ENCODE measurements around the gene MMEL1. TPM values are rescaled to one million over a fixed set of nuclear protein-coding genes. Genes with fewer than 3 reads are reported as not detected.
A peak's percentile ranks its signal among the peaks of the same experiment; 100 is the strongest.

Gene MMEL1
- total RNA-seq, 2 experiments from 2014 or later = 0.67 to 1.8 TPM

- no peaks in the 10 kb centered on the region for H3K9me3 ChIP-seq (ENCODE audit: control insufficient read depth in 1 of 2, insufficient read depth in 1 of 2, low read length in 2 of 2)
- Mint-ChIP-seq H3K4me3 (peak overlapping the region; percentile 86), H3K36me3 (ENCODE audit: low read depth) (peaks cover 40% of the 10 kb centered on the region), H3K27ac (peak overlapping the region; percentile 98), H3K4me1 (ENCODE audit: low read depth) (peaks cover 38% of the 10 kb centered on the region), H3K9me3 (no peaks in the 10 kb centered on the region), H3K27me3 (no peaks in the 10 kb centered on the region)
- CTCF ChIA-PET = interaction anchor here (1.3 kb wide), 1 partner anchor 27 kb away, joined by 4 read pairs; no protein-coding TSS in a partner anchor
- H3K4me3 ChIP-seq (ENCODE audit: low read length) = no peak overlapping the region
- peaks cover 56% of the 10 kb centered on the region for H3K36me3 ChIP-seq (ENCODE audit: insufficient read depth, low read length)
- no peak for TF ChIP-seq CTCF (IDR thresholded peaks at IDR 0.05)
- H3K27me3 ChIP-seq (ENCODE audit: control insufficient read depth in 1 of 2, insufficient read depth in 2 of 2, low read length in 2 of 2) = no peaks in the 10 kb centered on the region
- POLR2A ChIA-PET = interaction anchor here (0.9 to 5.7 kb wide), 2 partner anchors 27 to 302 kb away, joined by 6 to 133 read pairs; partner anchors contain the start of gene PRXL2B
- H3K27ac ChIP-seq (ENCODE audit: low read depth in 1 of 2, low read length in 2 of 2) = peak overlapping the region in 1 of 2 donors; percentile 96
- no peak for DNase-seq
- H3K4me1 ChIP-seq (ENCODE audit: insufficient read depth, low read length) = peaks cover 68% of the 10 kb centered on the region
- ATAC-seq (ENCODE audit: poor library complexity) = no peak
- intact Hi-C loops (cut with DNase I, micrococcal nuclease) = no loop called here
Measured at GRCh38 chr1:2558420-2558819, 74.4 kb downstream of the MMEL1 start.

GRCh38 chr1:2557482-2558400 lies 75.1 kb downstream of the MMEL1 start:
- intact Hi-C loops (cut with DNase I, micrococcal nuclease) = no loop called here
- ATAC-seq (ENCODE audit: poor library complexity) (no peak), DNase-seq (no peak)
- POLR2A ChIA-PET = interaction anchor here (0.9 to 5.7 kb wide), 5 partner anchors 11 to 363 kb away, joined by 3 to 133 read pairs (median 6); partner anchors contain the start of genes FAAP20 and PRXL2B
- no peak for TF ChIP-seq CTCF (IDR thresholded peaks at IDR 0.05)
- H3K4me1 ChIP-seq (ENCODE audit: insufficient read depth, low read length) = peaks cover 68% of the 10 kb centered on the region
- Mint-ChIP-seq H3K4me3 (peak overlapping the region; percentile 86), H3K27me3 (no peaks in the 10 kb centered on the region), H3K4me1 (ENCODE audit: low read depth) (peaks cover 38% of the 10 kb centered on the region), H3K9me3 (no peaks in the 10 kb centered on the region), H3K27ac (peak overlapping the region; percentile 98), H3K36me3 (ENCODE audit: low read depth) (peaks cover 36% of the 10 kb centered on the region)
- peaks cover 50% of the 10 kb centered on the region for H3K36me3 ChIP-seq (ENCODE audit: insufficient read depth, low read length)
- peak overlapping the region; percentile 96 for H3K27ac ChIP-seq (ENCODE audit: low read depth in 1 of 2, low read length in 2 of 2)
- H3K9me3 ChIP-seq (ENCODE audit: control insufficient read depth in 1 of 2, insufficient read depth in 1 of 2, low read length in 2 of 2) = no peaks in the 10 kb centered on the region
- H3K4me3 ChIP-seq (ENCODE audit: low read length) = peak overlapping the region; percentile 99
- H3K27me3 ChIP-seq (ENCODE audit: control insufficient read depth in 1 of 2, insufficient read depth in 2 of 2, low read length in 2 of 2) = no peaks in the 10 kb centered on the region
- CTCF ChIA-PET = interaction anchor here (1.3 kb wide), 1 partner anchor 27 kb away, joined by 4 read pairs; no protein-coding TSS in a partner anchor

- Mint-ChIP-seq H3K27me3 (no peaks in the 10 kb centered on the region), H3K9me3 (no peaks in the 10 kb centered on the region), H3K27ac (peak overlapping the region; percentile 98), H3K4me3 (peak overlapping the region; percentile 97), H3K36me3 (ENCODE audit: low read depth) (peaks cover 33% of the 10 kb centered on the region), H3K4me1 (ENCODE audit: low read depth) (peaks cover 38% of the 10 kb centered on the region)
- Histone ChIP-seq H3K27me3 (ENCODE audit: control insufficient read depth in 1 of 2, insufficient read depth in 2 of 2, low read length in 2 of 2) (no peaks in the 10 kb centered on the region), H3K36me3 (ENCODE audit: insufficient read depth, low read length) (peaks cover 44% of the 10 kb centered on the region), H3K4me1 (ENCODE audit: insufficient read depth, low read length) (peaks cover 65% of the 10 kb centered on the region), H3K9me3 (ENCODE audit: control insufficient read depth in 1 of 2, insufficient read depth in 1 of 2, low read length in 2 of 2) (no peaks in the 10 kb centered on the region), H3K4me3 (ENCODE audit: low read length) (peak overlapping the region; percentile 99), H3K27ac (ENCODE audit: low read depth in 1 of 2, low read length in 2 of 2) (peak overlapping the region; percentile 96)
- POLR2A ChIA-PET = interaction anchor here (0.5 to 5.7 kb wide), 18 partner anchors 8 to 362 kb away, joined by 3 to 133 read pairs (median 6); partner anchors contain the start of genes FAAP20, HES5, MORN1 and PANK4
- CTCF ChIA-PET = interaction anchor here (0.8 to 3.0 kb wide), 5 partner anchors 8 to 33 kb away, joined by 3 to 38 read pairs (median 5); no protein-coding TSS in a partner anchor
- ATAC-seq (ENCODE audit: poor library complexity) (no peak), DNase-seq (peak in 4 of 14 experiments; percentile 36 to 68 (median 52))
- TF ChIP-seq CTCF (IDR thresholded peaks at IDR 0.05) = no peak
- intact Hi-C loops (cut with DNase I, micrococcal nuclease) = loop anchor here in 1 of 2 experiments (1.0 kb wide), 2 partner anchors 21 to 28 kb away; no protein-coding TSS in a partner anchor
Measured at GRCh38 chr1:2556678-2557481, 75.9 kb downstream of the MMEL1 start.
